ENCODE measurements around the gene MED6. TPM values are rescaled to one million over a fixed set of nuclear protein-coding genes. Genes with fewer than 3 reads are reported as not detected.

The MED6 gene
- total and polyA plus RNA-seq, 9 donors: 27.6 to 35.9 (median 31.7) TPM

- WGBS (ENCODE audit: insufficient coverage): 40% methylated on average over 1 of the region's 2 CpGs
- Histone ChIP-seq H3K4me3 (ENCODE audit: low read length) (no peak overlapping the region), H3K4me1 (ENCODE audit: control insufficient read depth, insufficient read depth, low read length) (peaks cover 5% of the 10 kb centered on the region), H3K36me3 (ENCODE audit: control insufficient read depth, insufficient read depth, low read length) (no peaks in the 10 kb centered on the region), H3K9me3 (replicated peaks; ENCODE audit: control insufficient read depth, low read depth, low read length) (no peaks in the 10 kb centered on the region), H3K27me3 (ENCODE audit: control insufficient read depth, insufficient read depth, low read length) (no peaks in the 10 kb centered on the region), H3K27ac (ENCODE audit: low read length) (no peak overlapping the region)
- no peak for DNase-seq
Measured at GRCh38 chr14:70602254-70602653, 1.8 kb upstream of the MED6 start.

- peak overlapping the region; percentile 49 for H3K4me3 ChIP-seq (ENCODE audit: low read length)
- no peaks in the 10 kb centered on the region for H3K27me3 ChIP-seq (ENCODE audit: control insufficient read depth, insufficient read depth, low read length)
- no peaks in the 10 kb centered on the region for H3K9me3 ChIP-seq (replicated peaks; ENCODE audit: control insufficient read depth, low read depth, low read length)
- no peak for DNase-seq
- H3K27ac ChIP-seq (ENCODE audit: low read length): no peak overlapping the region
- peaks cover 5% of the 10 kb centered on the region for H3K4me1 ChIP-seq (ENCODE audit: control insufficient read depth, insufficient read depth, low read length)
- peaks cover 1% of the 10 kb centered on the region for H3K36me3 ChIP-seq (ENCODE audit: control insufficient read depth, insufficient read depth, low read length)
- WGBS (ENCODE audit: insufficient coverage): no CpG with 5 or more reads among the region's 3 CpGs
Measured at GRCh38 chr14:70601162-70601561, 707 bp upstream of the MED6 start.

- no peak overlapping the region for H3K27ac ChIP-seq (ENCODE audit: low read length)
- H3K27me3 ChIP-seq (ENCODE audit: control insufficient read depth, insufficient read depth, low read length): no peaks in the 10 kb centered on the region
- WGBS (ENCODE audit: insufficient coverage): 60% methylated on average over 1 of the region's 1 CpG
- no peak overlapping the region for H3K4me3 ChIP-seq (ENCODE audit: low read length)
- no peaks in the 10 kb centered on the region for H3K9me3 ChIP-seq (replicated peaks; ENCODE audit: control insufficient read depth, low read depth, low read length)
- DNase-seq: no peak
- H3K4me1 ChIP-seq (ENCODE audit: control insufficient read depth, insufficient read depth, low read length): peaks cover 5% of the 10 kb centered on the region
- peaks cover 18% of the 10 kb centered on the region for H3K36me3 ChIP-seq (ENCODE audit: control insufficient read depth, insufficient read depth, low read length)
Measured at GRCh38 chr14:70599345-70599744, 1.1 kb downstream of the MED6 start.

- Histone ChIP-seq H3K36me3 (ENCODE audit: control insufficient read depth, insufficient read depth, low read length) (peaks cover 29% of the 10 kb centered on the region), H3K27ac (ENCODE audit: low read length) (no peak overlapping the region), H3K4me1 (ENCODE audit: control insufficient read depth, insufficient read depth, low read length) (peaks cover 5% of the 10 kb centered on the region), H3K27me3 (ENCODE audit: control insufficient read depth, insufficient read depth, low read length) (no peaks in the 10 kb centered on the region), H3K4me3 (ENCODE audit: low read length) (no peak overlapping the region), H3K9me3 (replicated peaks; ENCODE audit: control insufficient read depth, low read depth, low read length) (no peaks in the 10 kb centered on the region)
- no peak for DNase-seq
- 80% methylated on average over 1 of the region's 3 CpGs for WGBS (ENCODE audit: insufficient coverage)
Measured at GRCh38 chr14:70597731-70598130, 2.7 kb downstream of the MED6 start.

- peaks cover 2% of the 10 kb centered on the region for H3K4me1 ChIP-seq (ENCODE audit: control insufficient read depth, insufficient read depth, low read length)
- no peak overlapping the region for H3K27ac ChIP-seq (ENCODE audit: low read length)
- no peaks in the 10 kb centered on the region for H3K27me3 ChIP-seq (ENCODE audit: control insufficient read depth, insufficient read depth, low read length)
- no peak for DNase-seq
- H3K9me3 ChIP-seq (replicated peaks; ENCODE audit: control insufficient read depth, low read depth, low read length): no peaks in the 10 kb centered on the region
- H3K36me3 ChIP-seq (ENCODE audit: control insufficient read depth, insufficient read depth, low read length): peaks cover 35% of the 10 kb centered on the region
- no peak overlapping the region for H3K4me3 ChIP-seq (ENCODE audit: low read length)
- WGBS (ENCODE audit: insufficient coverage): 92% methylated on average over 5 of the region's 9 CpGs
Measured at GRCh38 chr14:70595443-70596185, 4.8 kb downstream of the MED6 start.

GRCh38 chr14:70594461-70594860 lies 6.0 kb downstream of the MED6 start:
- no peak for DNase-seq
- peaks cover 2% of the 10 kb centered on the region for H3K4me1 ChIP-seq (ENCODE audit: control insufficient read depth, insufficient read depth, low read length)
- H3K27ac ChIP-seq (ENCODE audit: low read length): no peak overlapping the region
- no peak overlapping the region for H3K4me3 ChIP-seq (ENCODE audit: low read length)
- WGBS (ENCODE audit: insufficient coverage): 95% methylated on average over 8 of the region's 9 CpGs
- H3K27me3 ChIP-seq (ENCODE audit: control insufficient read depth, insufficient read depth, low read length): no peaks in the 10 kb centered on the region
- H3K36me3 ChIP-seq (ENCODE audit: control insufficient read depth, insufficient read depth, low read length): peaks cover 38% of the 10 kb centered on the region
- no peaks in the 10 kb centered on the region for H3K9me3 ChIP-seq (replicated peaks; ENCODE audit: control insufficient read depth, low read depth, low read length)

GRCh38 chr14:70585231-70585630 lies 15.2 kb downstream of the MED6 start:
- Histone ChIP-seq H3K4me1 (ENCODE audit: control insufficient read depth, insufficient read depth, low read length) (no peaks in the 10 kb centered on the region), H3K27ac (ENCODE audit: low read length) (no peak overlapping the region), H3K9me3 (replicated peaks; ENCODE audit: control insufficient read depth, low read depth, low read length) (no peaks in the 10 kb centered on the region), H3K36me3 (ENCODE audit: control insufficient read depth, insufficient read depth, low read length) (peaks cover 40% of the 10 kb centered on the region), H3K27me3 (ENCODE audit: control insufficient read depth, insufficient read depth, low read length) (no peaks in the 10 kb centered on the region), H3K4me3 (ENCODE audit: low read length) (no peak overlapping the region)
- 80% methylated on average over 1 of the region's 3 CpGs for WGBS (ENCODE audit: insufficient coverage)
- no peak for DNase-seq

GRCh38 chr14:70576891-70577290 lies 23.6 kb downstream of the MED6 start:
- H3K4me3 ChIP-seq (ENCODE audit: low read length): no peak overlapping the region
- no peaks in the 10 kb centered on the region for H3K27me3 ChIP-seq (ENCODE audit: control insufficient read depth, insufficient read depth, low read length)
- no peaks in the 10 kb centered on the region for H3K4me1 ChIP-seq (ENCODE audit: control insufficient read depth, insufficient read depth, low read length)
- no peak for DNase-seq
- H3K36me3 ChIP-seq (ENCODE audit: control insufficient read depth, insufficient read depth, low read length): peaks cover 5% of the 10 kb centered on the region
- peaks cover 3% of the 10 kb centered on the region for H3K9me3 ChIP-seq (replicated peaks; ENCODE audit: control insufficient read depth, low read depth, low read length)
- no peak overlapping the region for H3K27ac ChIP-seq (ENCODE audit: low read length)
- WGBS (ENCODE audit: insufficient coverage): no CpG with 5 or more reads among the region's 2 CpGs

GRCh38 chr14:70573050-70573449 lies 27.4 kb downstream of the MED6 start:
- Histone ChIP-seq H3K9me3 (replicated peaks; ENCODE audit: control insufficient read depth, low read depth, low read length) (peaks cover 3% of the 10 kb centered on the region), H3K4me3 (ENCODE audit: low read length) (no peak overlapping the region), H3K27me3 (ENCODE audit: control insufficient read depth, insufficient read depth, low read length) (no peaks in the 10 kb centered on the region), H3K27ac (ENCODE audit: low read length) (no peak overlapping the region), H3K36me3 (ENCODE audit: control insufficient read depth, insufficient read depth, low read length) (peaks cover 2% of the 10 kb centered on the region), H3K4me1 (ENCODE audit: control insufficient read depth, insufficient read depth, low read length) (no peaks in the 10 kb centered on the region)
- DNase-seq: no peak
- no CpG with 5 or more reads among the region's 1 CpG for WGBS (ENCODE audit: insufficient coverage)

GRCh38 chr14:70571139-70571538 lies 29.3 kb downstream of the MED6 start:
- WGBS (ENCODE audit: insufficient coverage): no CpG with 5 or more reads among the region's 2 CpGs

GRCh38 chr14:70567791-70568190 lies 32.7 kb downstream of the MED6 start:
- 41% methylated on average over 2 of the region's 2 CpGs for WGBS (ENCODE audit: insufficient coverage)
- Histone ChIP-seq H3K27me3 (ENCODE audit: control insufficient read depth, insufficient read depth, low read length) (no peaks in the 10 kb centered on the region), H3K9me3 (replicated peaks; ENCODE audit: control insufficient read depth, low read depth, low read length) (peaks cover 9% of the 10 kb centered on the region), H3K27ac (ENCODE audit: low read length) (no peak overlapping the region), H3K4me1 (ENCODE audit: control insufficient read depth, insufficient read depth, low read length) (no peaks in the 10 kb centered on the region), H3K36me3 (ENCODE audit: control insufficient read depth, insufficient read depth, low read length) (peaks cover 21% of the 10 kb centered on the region), H3K4me3 (ENCODE audit: low read length) (no peak overlapping the region)
- peak; percentile 4 for DNase-seq

More at GRCh38 chr14:70571139-70571538, 29.3 kb downstream of the MED6 start:
- DNase-seq: no peak
- H3K27me3 ChIP-seq (ENCODE audit: control insufficient read depth, insufficient read depth, low read length): no peaks in the 10 kb centered on the region
- H3K9me3 ChIP-seq (replicated peaks; ENCODE audit: control insufficient read depth, low read depth, low read length): peaks cover 5% of the 10 kb centered on the region
- H3K36me3 ChIP-seq (ENCODE audit: control insufficient read depth, insufficient read depth, low read length): peaks cover 11% of the 10 kb centered on the region
- no peak overlapping the region for H3K27ac ChIP-seq (ENCODE audit: low read length)
- no peaks in the 10 kb centered on the region for H3K4me1 ChIP-seq (ENCODE audit: control insufficient read depth, insufficient read depth, low read length)
- H3K4me3 ChIP-seq (ENCODE audit: low read length): no peak overlapping the region
